Keratinocyte (primary cell): ENCODE results near the gene LRRC27.

ENCODE experiments used
- CTCF ChIP-seq, 3 experiments: IDR thresholded peaks in 1 of 3; conservative IDR thresholded peaks in 1 of 3; optimal IDR thresholded peaks in 1 of 3; 2 replicates in 2 of 3; 3 replicates in 1 of 3; pipeline versions ENCODE3 to v1.5.1; 2011; ENCODE audit warnings: low read length in 3 of 3, mild to moderate bottlenecking in 3 of 3, moderate library complexity in 2 of 3, control low read depth in 1 of 3, inconsistent platforms in 1 of 3; ENCODE audit not compliant: insufficient read depth in 2 of 3; ENCODE audit errors: extremely low read depth in 1 of 3
- EZH2 ChIP-seq: IDR thresholded peaks from one replicate; pipeline ENCODE4 v1.6.1; 2012; ENCODE audit warnings: inconsistent platforms, mild to moderate bottlenecking, low read length, moderate library complexity

GRCh38 chr10:132350946-132351345 is 19.0 kb downstream of the LRRC27 start:
- TF ChIP-seq CTCF (optimal IDR thresholded peaks at IDR 0.05 in 1 of 3, IDR thresholded peaks at IDR 0.05 in 1 of 3, conservative IDR thresholded peaks at IDR 0.05 in 1 of 3; ENCODE audit: extremely low read depth in 1 of 3, insufficient read depth in 2 of 3, low read length in 3 of 3) (no peak), EZH2 (no peak)
